ENCODE results near the gene NRCAM.

Gene NRCAM

GRCh38 chr7:108114117-108114841, 342.0 kb downstream of the NRCAM start:
- no peak for DNase-seq

DNA sequence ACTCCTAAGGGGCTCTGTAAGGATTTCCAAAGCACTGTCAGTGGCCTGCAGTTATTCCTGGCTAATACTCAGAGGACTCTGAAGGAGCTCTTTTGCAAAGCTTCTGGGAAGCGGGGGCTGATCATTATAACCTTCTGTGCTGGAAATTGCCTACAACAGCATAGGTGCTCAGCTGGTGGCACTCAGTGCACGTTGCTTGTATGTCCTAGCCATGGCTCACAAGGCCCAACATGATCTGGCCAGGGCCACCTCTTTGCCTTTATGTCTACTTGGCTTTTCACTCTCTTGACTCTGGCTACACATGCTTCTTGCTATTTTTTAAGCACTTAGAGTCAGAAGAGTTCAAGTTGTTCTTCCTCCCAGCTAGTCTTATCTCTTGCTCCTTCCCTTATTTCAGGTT, 343.6 kb downstream of the NRCAM start:
- DNase-seq, result no peak

- DNase-seq, result no peak
Observed at GRCh38 chr7:108109221-108109908, 346.9 kb downstream of the NRCAM start.

DNA sequence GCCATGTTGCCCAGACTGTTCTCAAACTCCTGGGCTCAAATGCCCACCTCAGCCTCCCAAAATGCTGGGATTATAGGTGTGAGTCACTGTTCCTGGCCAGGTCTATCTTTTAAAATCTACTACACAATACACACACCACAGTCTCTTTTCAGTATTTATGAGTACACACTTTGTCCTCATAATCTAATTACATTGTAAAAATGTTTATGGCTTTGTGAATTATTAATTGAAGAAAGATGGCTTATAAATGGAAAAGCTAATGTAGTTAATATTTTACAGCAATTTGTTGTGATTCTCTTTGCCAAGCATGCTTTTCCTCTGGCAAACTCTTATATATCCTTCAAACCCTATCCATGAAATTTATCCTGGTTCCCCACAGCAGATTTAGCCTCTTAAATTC, 348.1 kb downstream of the NRCAM start:
- no peak for DNase-seq

DNA sequence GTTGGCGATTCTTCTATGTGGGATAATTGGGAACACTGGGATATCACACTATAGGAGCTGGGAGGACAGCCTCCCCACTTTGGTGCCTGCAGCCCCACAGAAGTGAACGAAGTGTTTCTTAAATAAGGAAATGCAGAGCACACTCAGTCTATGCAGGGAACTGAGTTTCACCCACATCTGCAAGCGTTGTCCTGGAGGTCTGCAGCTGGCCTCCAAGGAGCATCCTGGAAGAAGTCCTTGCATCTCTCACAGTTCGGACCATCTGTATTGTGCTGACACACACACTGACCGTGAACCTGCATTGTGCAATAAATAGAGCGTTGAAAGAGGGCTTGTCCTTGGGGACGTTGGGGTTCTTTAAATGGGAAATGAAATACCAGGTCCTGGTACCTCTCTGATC, 351.9 kb downstream of the NRCAM start:
- no peak for DNase-seq

GRCh38 chr7:108103558-108104298, 352.5 kb downstream of the NRCAM start:
- no peak for DNase-seq

GRCh38 chr7:108102671-108103312, 353.4 kb downstream of the NRCAM start:
- DNase-seq, result no peak

GRCh38 chr7:108101759-108102158, 354.5 kb downstream of the NRCAM start:
- no peak for DNase-seq

GRCh38 chr7:108099713-108100112, 356.5 kb downstream of the NRCAM start:
- no peak for DNase-seq

- DNase-seq, result no peak
Observed at GRCh38 chr7:108097703-108098102, 358.5 kb downstream of the NRCAM start.
